Endothelial cell of umbilical vein (primary cell): ENCODE data around the gene IGFBPL1. TPM values are rescaled to one million over a fixed set of nuclear protein-coding genes. Genes with fewer than 3 reads are reported as not detected.

ENCODE experiments used
- BruUV-seq: library from RNA; stranded (reverse); fragments of 400-500 nt; replicated peaks from 2 replicates; lab custom pipeline; 2021; lab: Mats Ljungman, UMichigan
- CTCF ChIA-PET: fragments of 300-600, 350-600 bp; sonication (Branson Sonifier 250); formaldehyde crosslinking; loops from one replicate; lab custom pipeline; 2021; ENCODE audit warnings: antibody characterized with exemption, inconsistent platforms; lab: Charles Lee
- POLR2A ChIA-PET: fragments of 300-600, 350-600 bp; sonication (Branson Sonifier 250); formaldehyde crosslinking; loops from one replicate; lab custom pipeline; 2021; ENCODE audit warnings: antibody characterized with exemption, inconsistent platforms; lab: Charles Lee
- DNase-seq: peaks from one replicate; pipeline ENCODE4 v3.0.0-alpha.2; 2011; ENCODE audit warnings: low read depth, low spot score
- FAIRE-seq: peaks from 2 replicates; lab custom pipeline; 2011; peaks lifted over from hg19 to GRCh38; lab: Jason Lieb, UNC
- H2AFZ ChIP-seq: 2 replicates; pipeline ENCODE4 v1.6.0; 2012; ENCODE audit warnings: low read depth, low read length, control low read depth, inconsistent platforms
- H3K27ac ChIP-seq: 2 replicates; pipeline ENCODE4 v1.5.1; 2011; ENCODE audit warnings: low read depth, mild to moderate bottlenecking, control low read depth, low read length, moderate library complexity; ENCODE audit not compliant: insufficient read depth
- H3K27me3 ChIP-seq, 2 experiments: 2 replicates each; pipeline versions ENCODE4 v1.6.0 to v1.6.1; 2011; ENCODE audit warnings: low read length in 2 of 2, mixed read lengths in 1 of 2; ENCODE audit not compliant: control insufficient read depth in 2 of 2, insufficient read depth in 2 of 2
- H3K36me3 ChIP-seq, 2 experiments: 2 replicates in 1 of 2; 3 replicates in 1 of 2; pipeline ENCODE4 v1.5.1; 2011; ENCODE audit warnings: low read length in 2 of 2, mild to moderate bottlenecking in 1 of 2, moderate library complexity in 1 of 2; ENCODE audit not compliant: control insufficient read depth in 2 of 2, insufficient read depth in 2 of 2; ENCODE audit errors: extremely low read depth in 1 of 2
- H3K4me1 ChIP-seq: 3 replicates; pipeline ENCODE4 v1.5.1; 2011; ENCODE audit warnings: mild to moderate bottlenecking, low read length; ENCODE audit not compliant: control insufficient read depth, insufficient read depth; ENCODE audit errors: extremely low read depth
- H3K4me2 ChIP-seq: 2 replicates; pipeline ENCODE4 v1.6.1; 2011; ENCODE audit warnings: low read length, control low read depth, mixed read lengths; ENCODE audit not compliant: insufficient read depth
- H3K4me3 ChIP-seq, 3 experiments: fragments of 200-600 bp in 1 of 3; sonication (generic), shearing (Covaris generic) in 1 of 3; replicated peaks in 1 of 3; 2 replicates each; pipeline ENCODE4 v1.5.1; 2011 to 2016; ENCODE audit warnings: control low read depth in 3 of 3, low read length in 3 of 3, mild to moderate bottlenecking in 2 of 3, inconsistent platforms in 1 of 3, low read depth in 1 of 3, moderate library complexity in 1 of 3; ENCODE audit not compliant: insufficient read depth in 1 of 3
- H3K79me2 ChIP-seq: 2 replicates; pipeline ENCODE4 v1.6.0; 2012; ENCODE audit warnings: low read length, inconsistent platforms; ENCODE audit not compliant: control insufficient read depth, insufficient read depth
- H3K9ac ChIP-seq: replicated peaks from 2 replicates; pipeline ENCODE3; 2011; ENCODE audit warnings: low read length, control low read depth; ENCODE audit not compliant: insufficient read depth; ENCODE audit errors: extremely low read depth
- H3K9me1 ChIP-seq: replicated peaks from 3 replicates; pipeline ENCODE4 v1.6.0; 2011; ENCODE audit warnings: mild to moderate bottlenecking, low read length; ENCODE audit not compliant: control insufficient read depth, insufficient read depth; ENCODE audit errors: extremely low read depth
- H3K9me3 ChIP-seq: replicated peaks from 2 replicates; pipeline ENCODE4 v1.5.1; 2012; ENCODE audit warnings: low read length, inconsistent platforms; ENCODE audit not compliant: control insufficient read depth, insufficient read depth
- H4K20me1 ChIP-seq: replicated peaks from 2 replicates; pipeline ENCODE3; 2011; ENCODE audit warnings: mild to moderate bottlenecking, low read length; ENCODE audit not compliant: control insufficient read depth, insufficient read depth; ENCODE audit errors: extremely low read depth
- CTCF ChIP-seq, 2 donors: IDR thresholded peaks; 1 replicate in 1 of 2; 2 replicates in 1 of 2; pipeline ENCODE4 v1.5.1; 2011; ENCODE audit warnings: low read length in 2 of 2, mild to moderate bottlenecking in 2 of 2, moderate library complexity in 2 of 2, control low read depth in 1 of 2, inconsistent platforms in 1 of 2, low read depth in 1 of 2; ENCODE audit not compliant: insufficient read depth in 1 of 2; ENCODE audit errors: extremely low read depth in 1 of 2
- EZH2 ChIP-seq: IDR thresholded peaks from 2 replicates; pipeline ENCODE4 v1.6.1; 2012; ENCODE audit warnings: borderline replicate concordance, low read depth, mild to moderate bottlenecking, moderate library complexity, low read length, inconsistent platforms; ENCODE audit not compliant: severe bottlenecking
- FOS ChIP-seq: IDR thresholded peaks from 2 replicates; pipeline ENCODE4 v1.6.1; 2011; ENCODE audit warnings: mild to moderate bottlenecking, low read length, moderate library complexity, borderline replicate concordance; ENCODE audit not compliant: insufficient read depth
- GATA2 ChIP-seq: IDR thresholded peaks from 2 replicates; pipeline ENCODE4 v1.7.0; 2011; ENCODE audit warnings: low read depth, mild to moderate bottlenecking, moderate library complexity, mixed read lengths, low read length; ENCODE audit not compliant: insufficient read length, insufficient read depth
- JUN ChIP-seq: IDR thresholded peaks from 2 replicates; pipeline ENCODE4 v1.6.1; 2011; ENCODE audit warnings: borderline replicate concordance, low read depth; ENCODE audit not compliant: insufficient read length, insufficient read depth
- MAX ChIP-seq: IDR thresholded peaks from 2 replicates; pipeline ENCODE4 v1.6.1; 2011; ENCODE audit not compliant: insufficient read depth, insufficient read length
- MYC ChIP-seq: IDR thresholded peaks from one replicate; pipeline ENCODE4 v1.6.1; 2011; ENCODE audit warnings: mild to moderate bottlenecking, low read depth, low read length
- POLR2A ChIP-seq: IDR thresholded peaks from 2 replicates; pipeline ENCODE4 v1.6.1; 2012; ENCODE audit warnings: low read depth, mild to moderate bottlenecking, control low read depth, low read length
- POLR2AphosphoS5 ChIP-seq: IDR thresholded peaks from 2 replicates; pipeline ENCODE4 v1.6.1; 2012; ENCODE audit warnings: low read depth, mild to moderate bottlenecking, control low read depth, low read length, moderate library complexity; ENCODE audit not compliant: insufficient read depth
- dilution Hi-C: fragments of 300-500 bp; cut with MboI; formaldehyde crosslinking; loops from one replicate; pipeline ENCODE4 v1.15.0; 2019; ENCODE audit warnings: low sequenced_read_pairs; ENCODE audit not compliant: extremely low pct_ligation_motif_present
- intact Hi-C: fragments of 100-400 bp; cut with micrococcal nuclease; formaldehyde crosslinking; loops from one replicate; pipeline ENCODE4 v1.10.0; 2022
- polyA plus RNA-seq, 4 experiments: library from polyadenylated mRNA; depleted of rRNA in 3 of 4; stranded (reverse) in 3 of 4; unstranded in 1 of 4; fragments of >200 nt; gene quantifications; 2 replicates each; pipeline versions ENCODE4 v1.2.1 to v1.2.3, GENCODE V29; 2011 to 2012; ENCODE audit warnings: missing spikeins in 1 of 4
- total RNA-seq: library from RNA; stranded (reverse); gene quantifications from 2 replicates; pipeline ENCODE4 v1.2.3, GENCODE V29; 2021

The IGFBPL1 gene
- total and polyA plus RNA-seq, 2 donors (not counting 3 experiments of a cell fraction or from before 2014, with no cell fraction given), result not detected

- dilution Hi-C loops (no loop called here), intact Hi-C loops (no loop called here)
- H2AFZ ChIP-seq, result no peak overlapping the region
- TF ChIP-seq POLR2A, result no peak
- TF ChIP-seq GATA2, result no peak
- no peak for TF ChIP-seq JUN
- no peak for TF ChIP-seq MAX
- TF ChIP-seq MYC, result no peak
- TF ChIP-seq CTCF (IDR thresholded peaks at IDR 0.05; ENCODE audit: extremely low read depth in 1 of 2, insufficient read depth in 1 of 2, low read depth in 1 of 2, low read length in 2 of 2), result no peak
- no peak for TF ChIP-seq FOS
- no peak for TF ChIP-seq POLR2AphosphoS5
- TF ChIP-seq EZH2, result no peak
- ChIA-PET POLR2A (no interaction called here), CTCF (no interaction called here)
- no peaks in the 10 kb centered on the region for H3K36me3 ChIP-seq
- H3K27me3 ChIP-seq, result peaks cover 18 to 20% of the 10 kb centered on the region in 2 experiments
- no peak overlapping the region for H3K4me3 ChIP-seq
- no peaks in the 10 kb centered on the region for H3K79me2 ChIP-seq
- H3K9ac ChIP-seq, result no peak overlapping the region
- H3K27ac ChIP-seq, result no peak overlapping the region
- no peaks in the 10 kb centered on the region for H3K4me1 ChIP-seq
- H3K9me1 ChIP-seq, result no peaks in the 10 kb centered on the region
- no peaks in the 10 kb centered on the region for H3K9me3 ChIP-seq
- H3K4me2 ChIP-seq, result no peak overlapping the region
- BruUV-seq, result no TSS peak
- H4K20me1 ChIP-seq, result no peaks in the 10 kb centered on the region
- FAIRE-seq (no peak), DNase-seq (no peak)
Observed at GRCh38 chr9:38413283-38413682, 11.0 kb downstream of the IGFBPL1 start.
